GM18951 (cell line): ENCODE measurements around the gene SOCS1.

Experiments used
- POLR2A ChIP-seq: IDR thresholded peaks from 4 replicates; pipeline ENCODE4 v1.6.1; 2011; ENCODE audit warnings: mild to moderate bottlenecking; ENCODE audit not compliant: insufficient read length, insufficient read depth; ENCODE audit errors: extremely low read depth
- in situ Hi-C: fragments of 300-500 bp; cut with MboI; formaldehyde crosslinking; loops from one replicate; pipeline ENCODE4 v1.12.0; 2022; ENCODE audit warnings: low sequenced_read_pairs, mixed read lengths, inconsistent platforms; ENCODE audit not compliant: unreplicated experiment

Gene SOCS1

GRCh38 chr16:11212798-11213196 is 43.2 kb downstream of the SOCS1 start:
- TF ChIP-seq POLR2A: no peak
- in situ Hi-C loops: no loop called here

GRCh38 chr16:11211977-11212797 is 43.8 kb downstream of the SOCS1 start:
- in situ Hi-C loops: no loop called here
- no peak for TF ChIP-seq POLR2A

GRCh38 chr16:11211061-11211976 is 44.7 kb downstream of the SOCS1 start:
- in situ Hi-C loops: no loop called here
- no peak for TF ChIP-seq POLR2A

GRCh38 chr16:11210260-11210659 is 45.7 kb downstream of the SOCS1 start:
- TF ChIP-seq POLR2A: no peak
- in situ Hi-C loops: no loop called here

- in situ Hi-C loops: no loop called here
- no peak for TF ChIP-seq POLR2A
Observed at GRCh38 chr16:11208916-11209665, 46.9 kb downstream of the SOCS1 start.

GRCh38 chr16:11207646-11208045 is 48.4 kb downstream of the SOCS1 start:
- no peak for TF ChIP-seq POLR2A
- in situ Hi-C loops: no loop called here

- TF ChIP-seq POLR2A: peak; percentile 29
- in situ Hi-C loops: no loop called here
Observed at GRCh38 chr16:11205754-11206581, 50.0 kb downstream of the SOCS1 start.

- TF ChIP-seq POLR2A: no peak
- in situ Hi-C loops: no loop called here
Observed at GRCh38 chr16:11205065-11205699, 50.8 kb downstream of the SOCS1 start.

- in situ Hi-C loops: no loop called here
- no peak for TF ChIP-seq POLR2A
Observed at GRCh38 chr16:11204513-11205047, 51.4 kb downstream of the SOCS1 start.
